ENCODE data around the gene SEMG1. TPM values are rescaled to one million over a fixed set of nuclear protein-coding genes. Genes with fewer than 3 reads are reported as not detected.
A peak's percentile ranks its signal among the peaks of the same experiment; 100 is the strongest.

Gene SEMG1
- total and polyA plus RNA-seq, 2 of the 8 experiments (the other 6 are each of a cell fraction or from before 2014, with no cell fraction given) = 3.0 to 5.8 TPM

DNA sequence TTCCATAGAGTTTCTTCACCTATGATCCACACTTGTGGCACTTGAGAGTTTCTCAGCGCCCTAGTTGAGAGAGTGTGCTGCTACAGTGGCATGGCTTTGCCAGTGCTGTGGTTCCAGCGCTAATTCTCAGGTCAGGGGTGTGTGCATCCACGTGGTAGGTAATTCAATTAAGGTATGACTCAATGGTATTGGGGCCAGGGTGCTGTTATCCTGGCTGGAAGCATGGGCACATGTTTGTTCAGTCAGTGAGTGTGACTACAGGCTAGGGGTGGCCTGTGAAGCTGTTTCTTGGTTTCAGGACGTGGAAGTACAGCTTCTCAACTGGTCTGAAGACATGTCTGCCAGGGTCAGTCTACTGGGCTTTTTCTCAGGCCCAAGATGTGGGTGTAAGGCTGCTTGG is 11.3 kb downstream of the SEMG1 start:
- H2BK12ac ChIP-seq (ENCODE audit: low read depth, low read length) = no peak overlapping the region
- no peak overlapping the region for H4K91ac ChIP-seq (replicated peaks; ENCODE audit: insufficient read length, low read length)
- no peak overlapping the region for H3K9ac ChIP-seq (replicated peaks in 1 of 4; ENCODE audit: extremely low read depth in 1 of 4, low read depth in 3 of 4, low read length in 3 of 4)
- DNase-seq (ENCODE audit: low read depth in 1 of 2, low spot score in 2 of 2) (no peak), FAIRE-seq (no peak)
- H3K36me3 ChIP-seq (ENCODE audit: control insufficient read depth in 2 of 4, insufficient read depth in 4 of 4, low read length in 3 of 4) = no peaks in the 10 kb centered on the region
- H3K79me1 ChIP-seq (ENCODE audit: low read depth, low read length) = no peaks in the 10 kb centered on the region
- H3K27me3 ChIP-seq (replicated peaks in 1 of 4; ENCODE audit: control insufficient read depth in 3 of 4, extremely low read depth in 1 of 4, insufficient read depth in 3 of 4, low read length in 3 of 4) = no peaks in the 10 kb centered on the region; a peak in 1 of 7 replicates
- no peak overlapping the region for H2BK5ac ChIP-seq (ENCODE audit: low read depth, low read length)
- no peak overlapping the region for H3K18ac ChIP-seq (ENCODE audit: extremely low read depth, low read length)
- H3K9me3 ChIP-seq (ENCODE audit: insufficient read depth in 2 of 2, low read depth in 1 of 2, low read length in 1 of 2) = no peaks in the 10 kb centered on the region
- H3K79me2 ChIP-seq (ENCODE audit: control insufficient read depth in 1 of 2, insufficient read depth in 2 of 2, low read length in 2 of 2) = no peaks in the 10 kb centered on the region
- no peak overlapping the region for H3K27ac ChIP-seq (ENCODE audit: low read depth, low read length)
- CTCF ChIA-PET (ENCODE audit: partially characterized antibody) = interaction anchor here (1.0 to 1.3 kb wide), 3 partner anchors 12 to 128 kb away, joined by 3 to 5 read pairs (median 3); no protein-coding TSS in a partner anchor
- 89% methylated on average over 4 of the region's 4 CpGs; no CpG with 5 or more reads in 1 of the 2 experiments for WGBS, 2 experiments (ENCODE audit: extremely low coverage in 1 of 2, insufficient coverage in 1 of 2, insufficient read length in 1 of 2, insufficient replicate concordance in 2 of 2, low coverage in 1 of 2, low lambda C conversion rate in 2 of 2, missing lambda C conversion rate in 1 of 2)
- no peak overlapping the region for H3K4me3 ChIP-seq (ENCODE audit: extremely low read depth in 1 of 4, insufficient read depth in 2 of 4, low read depth in 3 of 4, low read length in 4 of 4)
- no peak overlapping the region for H3K56ac ChIP-seq (replicated peaks; ENCODE audit: insufficient read length, low read depth, low read length)
- H2BK20ac ChIP-seq (ENCODE audit: low read length) = no peak overlapping the region
- peak overlapping the region; percentile 72 for H2BK120ac ChIP-seq (replicated peaks; ENCODE audit: low read depth, low read length)
- no peaks in the 10 kb centered on the region for H4K20me1 ChIP-seq (replicated peaks in 1 of 2; ENCODE audit: control insufficient read depth in 1 of 2, insufficient read depth in 2 of 2, low read length in 2 of 2)
- H2AFZ ChIP-seq (ENCODE audit: low read length) = no peak overlapping the region
- H4K8ac ChIP-seq (ENCODE audit: extremely low read depth, insufficient read depth, low read length) = 0 out of 2 replicates have a peak overlapping the region, but pooled peaks have one; percentile 41
- H3K4me2 ChIP-seq (ENCODE audit: insufficient read depth in 1 of 2, low read depth in 2 of 2, low read length in 2 of 2) = no peak overlapping the region
- H3K23ac ChIP-seq (ENCODE audit: insufficient read length) = no peak overlapping the region
- H3K23me2 ChIP-seq (ENCODE audit: low read depth, low read length) = no peaks in the 10 kb centered on the region
- no peaks in the 10 kb centered on the region for H3K4me1 ChIP-seq (replicated peaks in 1 of 4; ENCODE audit: control insufficient read depth in 3 of 4, insufficient read depth in 4 of 4, low read length in 3 of 4)
- H4K5ac ChIP-seq (ENCODE audit: insufficient read length, low read depth, low read length) = no peak overlapping the region
- no peak overlapping the region for H2BK15ac ChIP-seq (ENCODE audit: low read length)
- no peak overlapping the region for H3K14ac ChIP-seq (ENCODE audit: insufficient read length)
- TF ChIP-seq HDAC6 (IDR thresholded peaks at IDR 0.05; ENCODE audit: low read depth, low read length) (no peak), YY1 (IDR thresholded peaks at IDR 0.05; ENCODE audit: low read depth, low read length) (no peak), TAF1 (IDR thresholded peaks at IDR 0.05; ENCODE audit: low read depth, low read length) (no peak), SP4 (IDR thresholded peaks at IDR 0.05; ENCODE audit: low read length) (no peak), KDM4A (IDR thresholded peaks at IDR 0.05; ENCODE audit: low read depth, low read length, severe bottlenecking) (no peak)
- POLR2A ChIA-PET (ENCODE audit: partially characterized antibody) = no interaction called here
- H3K4ac ChIP-seq (replicated peaks; ENCODE audit: insufficient read length, low read depth, low read length) = no peak overlapping the region
- H2AK5ac ChIP-seq (ENCODE audit: low read depth, low read length) = no peak overlapping the region

All from H1 (cell line).